ENCODE measurements around the gene EBPL. TPM values are rescaled to one million over a fixed set of nuclear protein-coding genes. Genes with fewer than 3 reads are reported as not detected.

The EBPL gene
- total and polyA plus RNA-seq, 2 experiments from 2014 or later: 75.1 to 104 TPM

- Histone ChIP-seq H3K36me3 (no peaks in the 10 kb centered on the region), H3K4me3 (no peak overlapping the region), H3K4me1 (ENCODE audit: low read depth) (no peaks in the 10 kb centered on the region), H3K27me3 (no peaks in the 10 kb centered on the region), H3K27ac (no peak overlapping the region), H3K9me3 (ENCODE audit: low read depth) (no peaks in the 10 kb centered on the region)
- no peak for TF ChIP-seq CTCF (IDR thresholded peaks at IDR 0.05; ENCODE audit: low read depth, low read length)
- DNase-seq (ENCODE audit: low read depth in 1 of 2, low spot score in 1 of 2): no peak
Observed at GRCh38 chr13:49654011-49654410, 37.3 kb downstream of the EBPL start.

GRCh38 chr13:49653478-49653877 is 37.8 kb downstream of the EBPL start:
- no peak for DNase-seq (ENCODE audit: low read depth in 1 of 2, low spot score in 1 of 2)
- no peak for TF ChIP-seq CTCF (IDR thresholded peaks at IDR 0.05; ENCODE audit: low read depth, low read length)
- Histone ChIP-seq H3K4me3 (no peak overlapping the region), H3K36me3 (no peaks in the 10 kb centered on the region), H3K27me3 (no peaks in the 10 kb centered on the region), H3K27ac (no peak overlapping the region), H3K9me3 (ENCODE audit: low read depth) (no peaks in the 10 kb centered on the region), H3K4me1 (ENCODE audit: low read depth) (no peaks in the 10 kb centered on the region)

GRCh38 chr13:49652355-49653305 is 38.7 kb downstream of the EBPL start:
- no peak overlapping the region for H3K27ac ChIP-seq
- peak; percentile 39 to 60 for DNase-seq (ENCODE audit: low read depth in 1 of 2, low spot score in 1 of 2)
- peak; percentile 43 for TF ChIP-seq CTCF (IDR thresholded peaks at IDR 0.05; ENCODE audit: low read depth, low read length)

GRCh38 chr13:49651570-49652354 is 39.5 kb downstream of the EBPL start:
- no peak for DNase-seq (ENCODE audit: low read depth in 1 of 2, low spot score in 1 of 2)
- H3K4me1 ChIP-seq (ENCODE audit: low read depth): no peaks in the 10 kb centered on the region
- no peaks in the 10 kb centered on the region for H3K36me3 ChIP-seq
- H3K9me3 ChIP-seq (ENCODE audit: low read depth): no peaks in the 10 kb centered on the region
- no peaks in the 10 kb centered on the region for H3K27me3 ChIP-seq
- H3K4me3 ChIP-seq: no peak overlapping the region
- TF ChIP-seq CTCF (IDR thresholded peaks at IDR 0.05; ENCODE audit: low read depth, low read length): no peak
- H3K27ac ChIP-seq: no peak overlapping the region

More at GRCh38 chr13:49652355-49653305, 38.7 kb downstream of the EBPL start:
- H3K4me3 ChIP-seq: no peak overlapping the region
- no peaks in the 10 kb centered on the region for H3K36me3 ChIP-seq
- H3K9me3 ChIP-seq (ENCODE audit: low read depth): no peaks in the 10 kb centered on the region
- H3K27me3 ChIP-seq: no peaks in the 10 kb centered on the region
- no peaks in the 10 kb centered on the region for H3K4me1 ChIP-seq (ENCODE audit: low read depth)

GRCh38 chr13:49649963-49650312 is 41.3 kb downstream of the EBPL start:
- H3K4me1 ChIP-seq (ENCODE audit: low read depth): no peaks in the 10 kb centered on the region
- DNase-seq (ENCODE audit: low read depth in 1 of 2, low spot score in 1 of 2): no peak
- no peaks in the 10 kb centered on the region for H3K9me3 ChIP-seq (ENCODE audit: low read depth)
- no peak overlapping the region for H3K4me3 ChIP-seq
- H3K36me3 ChIP-seq: no peaks in the 10 kb centered on the region
- H3K27me3 ChIP-seq: no peaks in the 10 kb centered on the region
- TF ChIP-seq CTCF (IDR thresholded peaks at IDR 0.05; ENCODE audit: low read depth, low read length): no peak
- H3K27ac ChIP-seq: no peak overlapping the region

Measured in cardiac muscle cell (in vitro differentiated cells and primary cell).